Measurements from ENCODE around the gene TRPV5.

- TF ChIP-seq CTCF (IDR thresholded peaks at IDR 0.05): no peak
- no peak for TF ChIP-seq POLR2A (IDR thresholded peaks at IDR 0.05)
Observed at GRCh38 chr7:142901426-142902259, 31.9 kb downstream of the TRPV5 start.
